HL-60/S4 (cell line): Measurements from ENCODE around the gene PFDN1.

Source experiments
- in situ Hi-C: fragments of 300-500 bp; cut with MboI; formaldehyde crosslinking; loops from 2 replicates; pipeline ENCODE4 v1.14.3; 2022; ENCODE audit warnings: low sequenced_read_pairs

Gene PFDN1

DNA sequence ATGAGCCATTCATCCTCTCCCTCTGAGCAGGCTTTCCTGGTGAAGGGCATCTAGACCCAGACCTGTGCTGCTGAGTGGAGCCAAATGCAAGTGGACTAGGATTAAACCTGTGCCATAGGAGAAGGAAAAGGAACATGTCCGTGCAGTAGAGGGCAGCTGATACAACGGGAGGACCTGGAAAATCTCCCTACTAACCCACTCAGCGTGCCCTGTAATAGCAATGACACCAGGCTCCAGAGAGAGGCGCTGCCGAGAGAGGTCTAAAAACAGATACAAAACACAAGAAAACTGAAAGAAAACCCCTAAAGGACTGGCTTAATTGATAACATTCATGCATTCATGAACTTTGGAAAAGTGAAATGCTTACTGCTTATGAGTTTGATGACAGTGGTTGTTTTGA is 60.8 kb downstream of the PFDN1 start:
- in situ Hi-C loops: loop anchor here (5.0 to 10.0 kb wide), 2 partner anchors 115 to 473 kb away; no protein-coding TSS in a partner anchor

DNA sequence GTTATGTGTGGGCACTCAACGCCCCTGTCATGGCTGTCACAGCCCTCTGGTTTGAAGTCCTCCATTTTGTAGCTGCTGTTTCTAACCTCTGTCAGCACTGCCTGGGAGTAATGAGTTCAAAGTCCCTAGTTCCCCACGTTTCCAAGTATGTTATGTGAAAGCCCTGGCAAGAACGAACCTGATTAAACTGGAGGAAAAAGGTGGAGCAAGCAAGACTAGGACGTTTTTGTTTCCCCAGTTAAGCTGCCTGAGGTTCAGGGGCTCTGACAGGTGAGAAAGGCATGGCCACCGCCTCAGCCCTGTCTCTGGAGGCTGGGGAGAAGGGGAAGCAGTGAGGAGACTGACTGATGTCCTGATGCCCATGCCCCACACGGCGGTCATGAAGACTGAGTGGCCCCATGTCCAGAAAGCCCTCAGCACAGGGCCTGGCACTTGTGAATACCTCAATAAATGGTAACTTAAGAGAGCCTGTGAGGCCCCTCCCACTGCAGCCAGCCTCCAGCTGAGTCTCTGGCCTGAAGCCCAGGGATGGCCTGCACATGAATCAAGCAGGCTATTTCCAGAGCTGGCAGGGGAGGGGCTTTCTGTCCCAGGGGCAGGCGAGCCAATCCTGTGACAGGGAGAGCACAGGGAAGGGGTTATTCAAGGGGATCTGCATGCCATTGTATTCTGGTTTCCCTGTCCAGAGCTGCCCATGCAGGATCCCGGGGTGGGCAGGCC is 61.8 kb downstream of the PFDN1 start:
- in situ Hi-C loops: loop anchor here (5.0 to 10.0 kb wide), 2 partner anchors 116 to 474 kb away; no protein-coding TSS in a partner anchor

GRCh38 chr5:140239939-140240700 is 62.8 kb downstream of the PFDN1 start:
- in situ Hi-C loops: loop anchor here (5.0 to 10.0 kb wide), 2 partner anchors 117 to 475 kb away; no protein-coding TSS in a partner anchor

GRCh38 chr5:140239461-140239860 is 63.4 kb downstream of the PFDN1 start:
- in situ Hi-C loops: no loop called here

- in situ Hi-C loops: no loop called here
These were observed 64.1 kb downstream of the PFDN1 start for GRCh38 chr5:140238756-140239155.

DNA sequence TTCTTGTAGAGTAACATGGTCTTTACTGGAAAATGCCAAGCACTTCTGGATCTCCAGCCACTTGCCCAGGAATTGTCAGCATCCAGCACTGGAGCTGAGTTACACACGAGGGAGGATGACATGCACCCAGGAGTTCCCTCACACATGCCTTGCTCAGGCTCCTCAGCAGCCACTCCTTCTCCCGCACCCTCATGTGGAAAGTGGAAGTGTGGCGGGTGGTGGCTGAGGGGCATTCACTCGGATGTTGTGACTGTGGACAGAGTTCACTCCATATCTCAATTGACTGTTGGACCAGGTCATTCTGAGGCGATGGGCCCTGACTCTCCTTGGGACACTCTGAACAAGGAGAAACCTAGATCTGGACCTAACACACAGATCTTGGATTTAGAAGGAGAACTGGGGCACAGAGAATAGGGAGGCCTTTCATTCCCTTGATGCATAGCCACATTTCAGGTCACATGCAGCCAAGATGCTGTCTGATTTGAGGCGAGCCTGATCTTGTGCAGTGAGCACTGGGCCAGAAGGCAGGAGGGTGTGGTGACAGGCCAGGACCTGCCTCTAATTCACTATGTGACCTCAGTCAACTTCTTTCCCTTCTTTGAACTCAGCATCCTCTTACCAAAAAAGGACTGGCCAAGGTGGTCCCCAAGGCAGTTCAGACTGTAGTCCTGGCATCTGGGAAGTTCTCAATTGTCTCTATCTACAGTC is 65.9 kb downstream of the PFDN1 start:
- in situ Hi-C loops: no loop called here

- in situ Hi-C loops: no loop called here
These were observed 66.9 kb downstream of the PFDN1 start for GRCh38 chr5:140235791-140236551.

GRCh38 chr5:140234377-140234989 is 68.4 kb downstream of the PFDN1 start:
- in situ Hi-C loops: no loop called here

DNA sequence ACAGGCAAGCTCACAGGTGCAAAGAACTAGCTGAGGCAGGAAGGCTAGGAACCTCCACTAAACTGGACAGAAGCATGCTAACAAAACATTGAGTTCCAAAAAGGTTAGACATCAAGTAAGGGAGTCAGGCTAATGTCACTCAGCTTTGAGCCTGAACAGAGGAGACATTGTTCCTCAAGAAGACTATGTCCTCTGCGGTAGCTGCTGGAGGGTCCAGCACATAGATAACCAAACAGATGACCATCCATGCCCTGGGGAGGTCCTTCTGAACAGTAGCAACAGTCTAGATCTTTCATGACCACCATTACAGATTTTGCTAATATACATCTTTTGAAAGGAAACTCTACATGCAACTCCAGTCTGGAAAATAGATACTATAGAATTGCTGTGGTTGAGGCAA is 70.2 kb downstream of the PFDN1 start:
- in situ Hi-C loops: no loop called here

DNA sequence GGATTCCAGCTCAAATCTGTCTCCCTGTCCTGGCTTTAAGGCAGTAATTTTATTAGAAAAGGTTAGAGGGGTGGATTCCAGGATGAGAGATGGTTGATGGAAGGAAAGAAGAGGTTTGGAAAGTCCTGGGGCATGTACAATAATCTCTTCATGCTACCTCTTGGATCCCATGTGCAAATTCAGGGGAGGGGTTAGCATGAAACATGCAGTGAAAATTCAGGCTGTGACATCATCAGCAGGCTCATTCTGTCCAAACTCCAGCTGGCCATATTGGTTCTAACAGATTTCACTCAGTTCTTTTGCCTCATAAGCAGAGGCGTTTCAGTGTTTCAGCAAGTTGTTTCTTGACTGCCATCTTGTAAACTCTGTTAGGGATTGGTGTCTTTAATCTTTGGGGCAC is 72.5 kb downstream of the PFDN1 start:
- in situ Hi-C loops: no loop called here

GRCh38 chr5:140228364-140228837 is 74.5 kb downstream of the PFDN1 start:
- in situ Hi-C loops: no loop called here

- in situ Hi-C loops: no loop called here
These were observed 75.9 kb downstream of the PFDN1 start for GRCh38 chr5:140227046-140227445.

DNA sequence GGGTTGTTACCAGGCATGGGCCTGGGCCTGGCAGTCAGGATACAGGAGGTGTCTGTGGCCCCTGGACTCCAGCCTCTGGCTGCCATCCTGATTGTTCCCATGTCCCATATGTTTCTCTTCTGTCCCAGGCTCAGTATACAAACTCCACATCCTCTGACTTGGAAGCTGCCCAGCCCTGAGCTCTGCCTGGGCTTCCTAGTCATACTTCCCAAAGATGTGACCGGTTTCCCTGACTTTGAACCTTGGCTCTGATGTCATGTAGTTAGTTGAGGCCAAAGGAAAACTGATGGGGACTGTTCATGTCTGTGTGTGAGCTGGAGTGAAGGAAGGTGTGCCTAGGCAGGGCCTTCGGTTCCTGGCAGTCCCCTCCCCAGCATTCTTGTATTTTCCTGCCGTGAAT is 77.5 kb downstream of the PFDN1 start:
- in situ Hi-C loops: no loop called here

DNA sequence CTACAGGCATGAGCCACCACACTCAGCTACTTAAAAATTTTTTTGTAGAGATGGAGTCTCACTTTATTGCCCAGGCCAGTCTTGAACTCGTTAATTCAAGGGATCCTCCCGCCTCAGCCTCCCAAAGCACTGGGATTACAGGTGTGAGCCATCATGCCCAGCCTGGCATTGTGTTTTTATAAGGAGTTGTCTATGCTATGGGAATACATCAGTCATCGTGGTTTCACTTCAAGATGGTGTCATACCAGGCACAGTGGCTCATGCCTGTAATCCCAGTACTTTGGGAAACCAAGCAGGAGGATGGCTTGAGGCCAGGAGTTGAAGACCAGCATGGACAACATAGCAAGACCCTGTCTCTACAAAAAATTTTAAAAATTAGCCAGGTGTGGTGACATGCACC is 78.2 kb downstream of the PFDN1 start:
- in situ Hi-C loops: no loop called here

- in situ Hi-C loops: no loop called here
These were observed 79.3 kb downstream of the PFDN1 start for GRCh38 chr5:140223567-140223966.

GRCh38 chr5:140222416-140222815 is 80.5 kb downstream of the PFDN1 start:
- in situ Hi-C loops: no loop called here

DNA sequence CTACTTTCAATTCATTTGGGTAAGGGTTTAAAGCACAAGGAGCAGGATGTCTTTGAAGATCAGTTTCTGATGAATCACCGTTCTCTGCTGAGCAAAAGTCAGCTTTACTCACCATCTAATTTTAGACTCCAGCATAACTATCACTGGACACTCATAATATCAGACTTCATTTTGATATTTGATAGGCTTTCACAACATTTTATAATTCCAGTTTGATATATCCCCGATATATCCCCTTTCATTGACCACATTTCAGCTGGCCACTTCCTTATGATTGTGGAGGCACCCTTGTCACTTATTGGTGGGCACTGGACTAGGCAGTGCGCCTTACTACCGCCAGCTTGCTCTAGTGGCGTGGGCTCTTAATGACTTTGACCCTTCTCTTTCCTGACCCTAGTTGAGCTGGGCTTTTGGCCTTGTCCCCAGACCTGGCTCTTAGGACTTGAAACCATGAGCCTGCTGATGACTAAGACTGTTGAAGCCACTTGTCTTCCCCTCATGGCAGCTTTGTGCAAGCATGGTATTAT is 81.1 kb downstream of the PFDN1 start:
- in situ Hi-C loops: no loop called here

GRCh38 chr5:140220698-140221064 is 82.2 kb downstream of the PFDN1 start:
- in situ Hi-C loops: no loop called here

DNA sequence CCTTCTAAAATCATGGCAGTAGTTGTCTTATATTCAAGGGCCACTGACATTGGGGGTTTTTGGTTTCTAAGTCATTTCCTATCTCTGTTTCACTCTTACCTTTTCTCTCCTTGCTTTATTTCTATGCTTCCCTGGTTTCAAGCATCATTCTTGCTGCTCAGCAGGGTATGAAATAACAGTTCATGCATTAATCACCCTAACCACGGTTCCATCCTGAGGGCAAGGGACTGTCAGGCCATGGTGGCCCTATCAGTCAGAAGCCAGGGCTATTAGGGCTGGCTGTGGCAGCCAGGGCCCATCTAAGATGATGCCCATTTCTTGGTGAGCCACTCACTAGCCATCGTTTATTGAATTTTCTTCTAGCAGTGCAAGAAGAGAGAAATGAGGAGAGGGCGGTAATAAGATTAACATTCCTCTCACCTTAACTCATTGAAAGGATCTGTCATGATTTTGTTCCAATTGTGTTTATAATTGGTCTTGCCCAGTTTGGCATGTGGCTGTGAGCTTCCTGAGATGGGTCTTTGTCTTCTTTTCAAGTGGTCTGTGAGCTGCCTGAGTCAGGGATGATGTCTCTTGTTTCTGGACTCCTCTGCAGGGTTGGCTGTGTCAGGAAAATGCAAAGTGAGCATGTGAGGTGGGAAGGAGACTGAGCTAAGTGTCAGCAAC is 82.7 kb downstream of the PFDN1 start:
- in situ Hi-C loops: no loop called here
